ENCODE data around the gene MT2A. TPM values are rescaled to one million over a fixed set of nuclear protein-coding genes. Genes with fewer than 3 reads are reported as not detected.
A peak's percentile ranks its signal among the peaks of the same experiment; 100 is the strongest.

MT2A gene
- total RNA-seq, 4 donors from 2014 or later, result 68.8 to 459 (median 89.3) TPM

- Histone ChIP-seq H3K36me3 (no peaks in the 10 kb centered on the region), H3K4me1 (peaks cover 13 to 34% (median 24%) of the 10 kb centered on the region in 4 donors), H3K27me3 (peaks cover 64% of the 10 kb centered on the region), H3K9me3 (no peaks in the 10 kb centered on the region), H3K27ac (no peak overlapping the region), H3K4me3 (no peak overlapping the region)
- intact Hi-C loops (cut with DNase I; ENCODE audit: low total_unique reads), result no loop called here
- TF ChIP-seq POLR2A (IDR thresholded peaks at IDR 0.05) (no peak), POLR2AphosphoS5 (IDR thresholded peaks at IDR 0.05) (no peak), CTCF (IDR thresholded peaks at IDR 0.05) (no peak), EP300 (IDR thresholded peaks at IDR 0.05; ENCODE audit: low read depth) (no peak)
- WGBS, 2 donors (ENCODE audit: low coverage in 1 of 2), result 86 to 97% methylated on average over 2 of the region's 2 CpGs
- DNase-seq, result no peak
- in situ Hi-C loops (cut with MboI; ENCODE audit: low pct_ligation_motif_present in 1 of 4, low pct_unique_long_range_greater_than_20kb in 1 of 4, low sequenced_read_pairs in 3 of 4), result no loop called here
Measured at GRCh38 chr16:56641166-56641565, 32.8 kb downstream of the MT2A start.

- Histone ChIP-seq H3K27ac (peak overlapping the region in 3 of 4 donors; percentile 5 to 52 (median 34)), H3K27me3 (peaks cover 60% of the 10 kb centered on the region), H3K36me3 (no peaks in the 10 kb centered on the region), H3K4me3 (peak overlapping the region in 3 of 4 donors; percentile 19 to 48 (median 31)), H3K4me1 (peaks cover 13 to 38% (median 24%) of the 10 kb centered on the region in 4 donors), H3K9me3 (no peaks in the 10 kb centered on the region)
- DNase-seq, result peak; percentile 89
- WGBS, 2 donors (ENCODE audit: low coverage in 1 of 2), result 11% methylated on average over 42 of the region's 42 CpGs; no CpG with 5 or more reads in 1 of the 2 donors
- TF ChIP-seq CTCF (IDR thresholded peaks at IDR 0.05), result peak; percentile 38 to 62 (median 43)
- TF ChIP-seq POLR2AphosphoS5 (IDR thresholded peaks at IDR 0.05), result peak in 2 of 3 donors; percentile 44 to 49
- TF ChIP-seq POLR2A (IDR thresholded peaks at IDR 0.05), result peak; percentile 51
- TF ChIP-seq EP300 (IDR thresholded peaks at IDR 0.05; ENCODE audit: low read depth), result peak; percentile 69
- in situ Hi-C loops (cut with MboI; ENCODE audit: low pct_ligation_motif_present in 1 of 4, low pct_unique_long_range_greater_than_20kb in 1 of 4, low sequenced_read_pairs in 3 of 4), result no loop called here
- intact Hi-C loops (cut with DNase I; ENCODE audit: low total_unique reads), result no loop called here
Measured at GRCh38 chr16:56643080-56643778, 34.8 kb downstream of the MT2A start.

GRCh38 chr16:56643833-56644232 lies 35.4 kb downstream of the MT2A start:
- in situ Hi-C loops (cut with MboI; ENCODE audit: low pct_ligation_motif_present in 1 of 4, low pct_unique_long_range_greater_than_20kb in 1 of 4, low sequenced_read_pairs in 3 of 4) (no loop called here), intact Hi-C loops (cut with DNase I; ENCODE audit: low total_unique reads) (no loop called here)
- no peak for DNase-seq
- WGBS, 2 donors (ENCODE audit: low coverage in 1 of 2), result 46% methylated on average over 5 of the region's 5 CpGs; no CpG with 5 or more reads in 1 of the 2 donors
- H3K4me1 ChIP-seq, result peaks cover 9 to 32% (median 18%) of the 10 kb centered on the region in 4 donors
- peaks cover 60% of the 10 kb centered on the region for H3K27me3 ChIP-seq
- TF ChIP-seq CTCF (IDR thresholded peaks at IDR 0.05), result no peak
- TF ChIP-seq POLR2A (IDR thresholded peaks at IDR 0.05), result no peak
- TF ChIP-seq POLR2AphosphoS5 (IDR thresholded peaks at IDR 0.05), result no peak
- TF ChIP-seq EP300 (IDR thresholded peaks at IDR 0.05; ENCODE audit: low read depth), result no peak
- H3K4me3 ChIP-seq, result peak overlapping the region in 1 of 4 donors; percentile 48
- no peaks in the 10 kb centered on the region for H3K36me3 ChIP-seq
- H3K9me3 ChIP-seq, result no peaks in the 10 kb centered on the region
- H3K27ac ChIP-seq, result peak overlapping the region in 2 of 4 donors; percentile 34 to 52

- H3K27ac ChIP-seq, result no peak overlapping the region
- no peaks in the 10 kb centered on the region for H3K36me3 ChIP-seq
- WGBS, 2 donors (ENCODE audit: low coverage in 1 of 2), result 71 to 95% methylated on average over 1 of the region's 1 CpG
- no peaks in the 10 kb centered on the region for H3K9me3 ChIP-seq
- intact Hi-C loops (cut with DNase I; ENCODE audit: low total_unique reads), result no loop called here
- DNase-seq, result no peak
- no peak overlapping the region for H3K4me3 ChIP-seq
- peaks cover 57% of the 10 kb centered on the region for H3K27me3 ChIP-seq
- no peak for TF ChIP-seq CTCF (IDR thresholded peaks at IDR 0.05)
- TF ChIP-seq EP300 (IDR thresholded peaks at IDR 0.05; ENCODE audit: low read depth), result no peak
- no peak for TF ChIP-seq POLR2A (IDR thresholded peaks at IDR 0.05)
- no peak for TF ChIP-seq POLR2AphosphoS5 (IDR thresholded peaks at IDR 0.05)
- peaks cover 5 to 27% (median 17%) of the 10 kb centered on the region in 4 donors for H3K4me1 ChIP-seq
- in situ Hi-C loops (cut with MboI; ENCODE audit: low pct_ligation_motif_present in 1 of 4, low pct_unique_long_range_greater_than_20kb in 1 of 4, low sequenced_read_pairs in 3 of 4), result no loop called here
Measured at GRCh38 chr16:56645311-56645710, 36.9 kb downstream of the MT2A start.

Measured in transverse colon (tissue), 4 donors.